T-helper 17 cell (primary cell): ENCODE data around the gene PKP4. TPM values are rescaled to one million over a fixed set of nuclear protein-coding genes. Genes with fewer than 3 reads are reported as not detected.

Experiments
- ATAC-seq: fragments of 150-1000 bp; cut with Tn5 transposase; 2 replicates; pipeline ENCODE4 v1.10.0; 2021; ENCODE audit warnings: mild to moderate bottlenecking, moderate library complexity
- DNase-seq, 3 donors: peaks; one replicate each; pipeline versions ENCODE4 v3.0.0 to v3.0.0-alpha.2; 2020 to 2021
- H3K9me3 ChIP-seq: one replicate; pipeline ENCODE4 v1.7.0; 2013; ENCODE audit warnings: low read length, mild to moderate bottlenecking; ENCODE audit not compliant: control insufficient read depth, poor library complexity, severe bottlenecking
- H3K27ac Mint-ChIP-seq: one replicate; pipeline ENCODE4 v1.8.0; 2022; ENCODE audit warnings: mild to moderate bottlenecking, moderate library complexity, mixed read lengths
- H3K27me3 Mint-ChIP-seq: one replicate; pipeline ENCODE4 v1.8.0; 2022; ENCODE audit warnings: mixed read lengths
- H3K36me3 Mint-ChIP-seq: one replicate; pipeline ENCODE4 v1.8.0; 2022; ENCODE audit warnings: low read depth, mixed read lengths
- H3K4me1 Mint-ChIP-seq: one replicate; pipeline ENCODE4 v1.8.0; 2022; ENCODE audit warnings: mild to moderate bottlenecking, mixed read lengths
- H3K4me3 Mint-ChIP-seq: one replicate; pipeline ENCODE4 v1.8.0; 2022; ENCODE audit warnings: mild to moderate bottlenecking, moderate library complexity, mixed read lengths
- total RNA-seq, 4 donors: library from RNA in 2 of 4; stranded (reverse) in 2 of 4; gene quantifications; one replicate each; pipeline ENCODE4 v1.2.3 and lab custom pipeline; 2022 to 2026

The PKP4 gene
- total RNA-seq, 2 donors from 2014 or later, result 26.6 to 28.9 TPM

- no peak for ATAC-seq
- H3K4me3 Mint-ChIP-seq, result no peak overlapping the region
- H3K9me3 ChIP-seq, result no peaks in the 10 kb centered on the region
- no peak overlapping the region for H3K27ac Mint-ChIP-seq
- no peak for DNase-seq
- H3K27me3 Mint-ChIP-seq, result no peaks in the 10 kb centered on the region
- H3K36me3 Mint-ChIP-seq, result peaks cover 8% of the 10 kb centered on the region
- peaks cover 2% of the 10 kb centered on the region for H3K4me1 Mint-ChIP-seq
Observed at GRCh38 chr2:158667586-158667985, 210.8 kb downstream of the PKP4 start.

- Mint-ChIP-seq H3K27me3 (no peaks in the 10 kb centered on the region), H3K27ac (peak overlapping the region; percentile 1), H3K36me3 (peaks cover 8% of the 10 kb centered on the region), H3K4me1 (peaks cover 2% of the 10 kb centered on the region), H3K4me3 (no peak overlapping the region)
- ATAC-seq (no peak), DNase-seq (no peak)
- no peaks in the 10 kb centered on the region for H3K9me3 ChIP-seq
Observed at GRCh38 chr2:158668001-158668765, 211.4 kb downstream of the PKP4 start.

DNA sequence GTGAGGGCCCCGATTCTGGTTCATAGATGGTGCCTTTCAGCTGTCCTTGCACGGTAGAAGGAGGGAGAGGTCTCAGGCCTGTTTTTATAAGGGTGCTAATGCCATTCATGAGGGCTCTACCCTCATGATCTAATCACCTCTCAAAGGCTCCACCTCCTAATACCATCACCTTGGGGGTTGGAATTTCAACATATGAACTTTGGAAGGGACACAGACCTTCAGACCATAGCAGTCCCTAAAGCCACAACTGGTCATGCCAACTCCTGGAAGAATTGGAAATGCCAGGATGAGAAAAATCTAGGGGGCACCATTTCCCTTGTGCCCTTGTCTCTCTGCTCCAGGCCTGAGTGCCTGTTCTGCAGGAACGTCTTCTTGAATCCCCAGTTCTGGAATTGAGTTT, 213.5 kb downstream of the PKP4 start:
- Mint-ChIP-seq H3K27ac (peak overlapping the region; percentile 21), H3K4me1 (peaks cover 2% of the 10 kb centered on the region), H3K4me3 (no peak overlapping the region), H3K36me3 (peaks cover 11% of the 10 kb centered on the region), H3K27me3 (no peaks in the 10 kb centered on the region)
- DNase-seq (no peak), ATAC-seq (no peak)
- no peaks in the 10 kb centered on the region for H3K9me3 ChIP-seq

- H3K36me3 Mint-ChIP-seq, result peaks cover 14% of the 10 kb centered on the region
- no peak for DNase-seq
- H3K27me3 Mint-ChIP-seq, result no peaks in the 10 kb centered on the region
- no peak overlapping the region for H3K4me3 Mint-ChIP-seq
- H3K27ac Mint-ChIP-seq, result no peak overlapping the region
- H3K4me1 Mint-ChIP-seq, result peaks cover 2% of the 10 kb centered on the region
- no peak for ATAC-seq
- no peaks in the 10 kb centered on the region for H3K9me3 ChIP-seq
Observed at GRCh38 chr2:158671360-158672245, 214.9 kb downstream of the PKP4 start.

DNA sequence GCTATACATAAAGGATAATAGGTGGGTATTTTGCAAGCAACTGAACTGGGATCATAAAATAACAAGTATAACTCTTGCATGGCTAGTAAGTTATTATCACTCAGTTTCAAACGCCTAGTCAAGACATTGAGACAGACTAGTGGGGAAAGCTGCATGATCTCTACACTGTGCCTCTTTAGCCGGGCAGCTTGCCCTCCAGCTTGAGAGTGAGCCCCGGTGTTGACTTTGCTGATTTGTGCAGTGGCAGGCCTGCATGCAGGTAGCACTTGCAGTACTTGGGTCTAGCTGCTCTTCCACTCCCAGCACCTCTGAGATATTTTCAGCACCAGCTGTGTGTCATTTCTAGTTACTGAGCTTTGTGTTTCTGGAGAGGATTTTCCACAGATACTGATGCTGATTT, 219.5 kb downstream of the PKP4 start:
- Mint-ChIP-seq H3K4me1 (peaks cover 2% of the 10 kb centered on the region), H3K4me3 (no peak overlapping the region), H3K27me3 (no peaks in the 10 kb centered on the region), H3K27ac (no peak overlapping the region), H3K36me3 (peaks cover 13% of the 10 kb centered on the region)
- DNase-seq, result no peak
- ATAC-seq, result no peak
- no peaks in the 10 kb centered on the region for H3K9me3 ChIP-seq

DNA sequence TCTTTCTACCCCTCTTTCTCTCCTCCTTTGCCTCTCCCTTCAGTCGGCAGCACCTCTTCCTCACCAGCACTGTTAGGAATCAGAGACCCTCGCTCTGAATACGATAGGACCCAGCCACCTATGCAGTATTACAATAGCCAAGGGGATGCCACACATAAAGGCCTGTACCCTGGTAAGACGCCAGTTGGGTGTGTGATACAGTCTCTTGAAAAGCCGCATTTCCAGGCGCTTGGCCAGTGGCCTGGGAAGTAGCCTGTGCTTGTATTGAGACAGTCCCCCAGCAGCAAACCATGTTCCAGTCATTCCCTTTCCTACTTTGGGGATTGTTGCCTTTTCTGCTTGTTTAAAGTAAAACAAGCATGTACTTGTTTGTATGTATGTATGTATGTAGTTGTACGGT, 219.9 kb downstream of the PKP4 start:
- Mint-ChIP-seq H3K4me3 (no peak overlapping the region), H3K27me3 (no peaks in the 10 kb centered on the region), H3K4me1 (peaks cover 1% of the 10 kb centered on the region), H3K27ac (no peak overlapping the region), H3K36me3 (peaks cover 13% of the 10 kb centered on the region)
- ATAC-seq, result no peak
- H3K9me3 ChIP-seq, result no peaks in the 10 kb centered on the region
- no peak for DNase-seq

GRCh38 chr2:158677542-158677941, 220.8 kb downstream of the PKP4 start:
- Mint-ChIP-seq H3K36me3 (peaks cover 13% of the 10 kb centered on the region), H3K4me3 (no peak overlapping the region), H3K4me1 (no peaks in the 10 kb centered on the region), H3K27ac (no peak overlapping the region), H3K27me3 (no peaks in the 10 kb centered on the region)
- ATAC-seq, result no peak
- DNase-seq, result no peak
- H3K9me3 ChIP-seq, result no peaks in the 10 kb centered on the region

DNA sequence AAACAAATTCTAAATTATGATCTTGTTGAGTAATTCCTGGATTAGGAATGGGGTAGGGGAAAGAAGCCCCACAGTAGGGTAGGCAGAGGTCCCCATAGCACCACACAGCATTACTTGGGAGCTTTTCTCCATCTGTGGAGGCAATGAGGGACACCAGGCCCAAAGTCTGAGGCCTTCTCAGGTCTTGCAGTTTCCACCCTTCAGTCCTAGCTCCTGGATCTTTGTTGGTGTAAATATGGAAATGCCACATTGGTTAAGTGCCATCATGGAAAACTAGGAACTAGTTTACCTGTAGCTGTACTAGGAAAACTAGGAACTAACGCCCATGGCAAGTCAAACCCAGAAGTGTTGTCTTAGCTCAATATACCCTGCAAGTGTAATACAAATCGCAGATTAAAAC, 225.1 kb downstream of the PKP4 start:
- no peak for DNase-seq
- ATAC-seq, result no peak
- Mint-ChIP-seq H3K36me3 (peaks cover 6% of the 10 kb centered on the region), H3K4me1 (no peaks in the 10 kb centered on the region), H3K27me3 (no peaks in the 10 kb centered on the region), H3K4me3 (no peak overlapping the region), H3K27ac (no peak overlapping the region)
- H3K9me3 ChIP-seq, result no peaks in the 10 kb centered on the region

GRCh38 chr2:158685646-158686045, 228.9 kb downstream of the PKP4 start:
- no peak for ATAC-seq
- Mint-ChIP-seq H3K27me3 (peaks cover 15% of the 10 kb centered on the region), H3K27ac (no peak overlapping the region), H3K36me3 (peaks cover 2% of the 10 kb centered on the region), H3K4me3 (no peak overlapping the region), H3K4me1 (no peaks in the 10 kb centered on the region)
- no peaks in the 10 kb centered on the region for H3K9me3 ChIP-seq
- no peak for DNase-seq

DNA sequence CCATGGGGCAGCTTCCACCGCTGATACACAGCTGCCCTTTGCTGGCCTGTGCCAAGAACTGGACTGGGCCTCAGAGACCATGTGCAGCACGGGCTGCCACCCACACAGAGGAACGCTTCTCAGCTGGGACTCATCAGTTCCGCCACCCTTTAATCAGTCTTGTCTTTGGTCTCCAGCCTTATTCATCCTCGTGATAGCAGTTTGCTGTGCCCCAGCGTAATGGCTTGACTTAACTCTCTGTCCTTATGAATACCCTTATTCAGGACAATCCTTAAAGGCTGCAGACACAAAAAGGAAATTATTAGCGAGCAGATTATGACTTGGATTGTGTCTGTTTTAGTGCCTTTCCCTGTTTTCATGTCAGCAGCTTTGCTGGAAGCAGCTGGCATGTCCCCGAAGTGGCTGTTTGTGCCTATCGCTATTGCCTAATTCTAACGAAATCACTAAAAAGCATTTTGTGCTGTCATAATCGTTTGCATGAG, 229.5 kb downstream of the PKP4 start:
- ATAC-seq (no peak), DNase-seq (no peak)
- Mint-ChIP-seq H3K27me3 (peaks cover 15% of the 10 kb centered on the region), H3K27ac (no peak overlapping the region), H3K4me1 (no peaks in the 10 kb centered on the region), H3K36me3 (no peaks in the 10 kb centered on the region), H3K4me3 (no peak overlapping the region)
- no peaks in the 10 kb centered on the region for H3K9me3 ChIP-seq

DNA sequence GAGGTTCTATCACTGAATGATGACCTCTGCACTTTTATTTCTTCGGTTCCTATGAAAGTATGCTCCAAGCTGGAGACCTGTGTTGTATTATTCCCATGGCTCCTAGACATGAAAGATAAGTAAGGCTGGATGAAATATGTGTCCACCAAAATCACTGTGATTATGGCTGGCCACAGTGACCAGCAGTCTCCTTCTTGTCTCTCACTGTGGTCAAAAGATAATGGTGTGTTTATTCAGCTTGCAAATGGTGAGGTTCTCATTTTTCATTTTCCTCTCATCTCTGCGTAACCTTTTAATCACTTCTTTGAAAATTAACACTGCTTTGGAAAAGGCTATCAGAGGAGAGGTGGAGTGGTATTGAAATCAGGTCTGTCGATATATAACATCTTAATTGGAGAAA, 230.6 kb downstream of the PKP4 start:
- Mint-ChIP-seq H3K27ac (no peak overlapping the region), H3K27me3 (peaks cover 20% of the 10 kb centered on the region), H3K4me3 (no peak overlapping the region), H3K4me1 (no peaks in the 10 kb centered on the region), H3K36me3 (no peaks in the 10 kb centered on the region)
- DNase-seq (no peak), ATAC-seq (no peak)
- no peaks in the 10 kb centered on the region for H3K9me3 ChIP-seq

DNA sequence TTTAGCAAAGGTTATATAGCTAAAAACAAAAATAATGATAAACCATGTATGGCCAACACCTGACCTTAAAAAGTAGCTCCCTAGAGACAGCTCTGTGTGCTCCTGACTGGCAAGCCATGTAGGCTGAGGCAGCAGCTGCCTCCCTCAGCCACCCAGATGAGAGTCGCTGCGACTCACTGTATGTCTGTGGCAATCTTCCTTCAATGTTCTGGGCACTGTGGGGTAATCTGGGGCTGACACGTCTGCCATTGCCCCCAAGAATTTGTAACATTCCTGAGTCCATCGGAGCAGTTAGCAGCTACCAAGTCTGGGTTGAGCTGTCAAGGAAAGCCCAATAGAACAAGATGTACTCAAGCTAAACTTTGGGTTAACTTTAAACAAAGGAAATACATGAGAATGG, 232.0 kb downstream of the PKP4 start:
- H3K4me1 Mint-ChIP-seq, result no peaks in the 10 kb centered on the region
- H3K27ac Mint-ChIP-seq, result peak overlapping the region; percentile 29
- ATAC-seq, result no peak
- H3K36me3 Mint-ChIP-seq, result no peaks in the 10 kb centered on the region
- no peak for DNase-seq
- H3K4me3 Mint-ChIP-seq, result no peak overlapping the region
- peaks cover 20% of the 10 kb centered on the region for H3K27me3 Mint-ChIP-seq
- no peaks in the 10 kb centered on the region for H3K9me3 ChIP-seq

GRCh38 chr2:158689391-158689790, 232.6 kb downstream of the PKP4 start:
- no peaks in the 10 kb centered on the region for H3K4me1 Mint-ChIP-seq
- no peak overlapping the region for H3K4me3 Mint-ChIP-seq
- DNase-seq (no peak), ATAC-seq (no peak)
- no peak overlapping the region for H3K27ac Mint-ChIP-seq
- H3K36me3 Mint-ChIP-seq, result no peaks in the 10 kb centered on the region
- peaks cover 20% of the 10 kb centered on the region for H3K27me3 Mint-ChIP-seq
- H3K9me3 ChIP-seq, result no peaks in the 10 kb centered on the region
